ENCODE results near the gene SNRNP25.

The SNRNP25 gene

DNA sequence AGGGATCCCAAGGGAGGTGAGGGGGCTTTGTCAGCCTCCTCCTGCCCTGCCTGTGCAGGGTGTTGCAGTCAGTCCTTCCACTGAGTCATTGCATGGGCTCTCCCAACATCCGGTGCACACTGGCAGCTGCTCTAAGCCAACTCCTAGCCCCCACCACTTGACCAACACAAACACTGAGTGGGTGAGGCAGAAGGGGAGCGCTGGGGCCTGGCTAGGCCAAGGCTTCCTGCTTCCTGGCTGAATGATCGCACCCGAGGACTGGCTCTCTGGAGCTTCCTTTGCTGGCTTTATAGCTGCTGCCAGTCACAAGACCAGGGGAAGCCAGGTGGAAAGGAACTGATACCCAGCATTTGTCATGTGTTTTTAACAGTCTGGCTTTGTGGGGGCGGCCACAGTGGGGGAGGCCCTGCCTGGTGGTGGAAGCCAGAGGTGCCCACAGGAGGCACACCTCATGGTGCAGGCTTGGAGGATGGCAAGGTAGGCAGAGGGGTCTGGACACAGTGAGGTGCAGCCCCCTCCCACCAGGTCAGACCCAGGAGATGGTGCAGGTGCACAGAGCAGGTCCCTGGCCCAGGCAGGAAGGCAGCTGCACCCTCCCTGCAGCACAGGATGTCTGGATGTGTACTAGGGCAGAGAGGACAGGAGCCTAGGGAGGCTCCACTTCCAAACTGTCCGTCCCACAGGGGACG, 31.2 kb downstream of the SNRNP25 start:
- TF ChIP-seq CTCF (IDR thresholded peaks at IDR 0.05; ENCODE audit: insufficient read depth, low read length, missing control alignments) = no peak
- ChIA-PET POLR2A (interaction anchor here (0.6 to 2.2 kb wide), 6 partner anchors 9 to 128 kb away, joined by 3 to 10 read pairs (median 5); partner anchors contain the start of genes POLR3K and SNRNP25), CTCF (interaction anchor here (2.6 to 19.2 kb wide), 4 partner anchors 12 to 97 kb away, joined by 7 to 728 read pairs (median 60); partner anchors contain the start of genes MPG and RHBDF1)

GRCh38 chr16:85407-85782, 31.8 kb downstream of the SNRNP25 start:
- DNase-seq (ENCODE audit: low read depth, low spot score) = no peak
- ChIA-PET POLR2A (interaction anchor here (0.6 to 2.2 kb wide), 5 partner anchors 10 to 127 kb away, joined by 3 to 10 read pairs (median 6); no protein-coding TSS in a partner anchor), CTCF (interaction anchor here (2.6 to 19.2 kb wide), 4 partner anchors 11 to 97 kb away, joined by 7 to 728 read pairs (median 60); partner anchors contain the start of genes MPG and RHBDF1)
- no peak for TF ChIP-seq CTCF (IDR thresholded peaks at IDR 0.05; ENCODE audit: insufficient read depth, low read length, missing control alignments)
- no peak overlapping the region for H3K4me3 ChIP-seq (ENCODE audit: low read depth, low read length)

More for the DNA sequence above, 31.2 kb downstream of the SNRNP25 start:
- no peak overlapping the region for H3K4me3 ChIP-seq (ENCODE audit: low read depth, low read length)
- DNase-seq (ENCODE audit: low read depth, low spot score) = peak; percentile 70

GRCh38 chr16:85865-86264, 32.2 kb downstream of the SNRNP25 start:
- CTCF ChIA-PET = interaction anchor here (8.6 to 19.2 kb wide), 2 partner anchors 11 to 18 kb away, joined by 109 to 728 read pairs; partner anchors contain the start of genes MPG and RHBDF1
- POLR2A ChIA-PET = interaction anchor here (1.7 to 1.8 kb wide), 2 partner anchors 10 to 20 kb away, joined by 6 to 10 read pairs; no protein-coding TSS in a partner anchor
- no peak overlapping the region for H3K4me3 ChIP-seq (ENCODE audit: low read depth, low read length)
- TF ChIP-seq CTCF (IDR thresholded peaks at IDR 0.05; ENCODE audit: insufficient read depth, low read length, missing control alignments) = no peak
- no peak for DNase-seq (ENCODE audit: low read depth, low spot score)

- POLR2A ChIA-PET = no interaction called here
- CTCF ChIA-PET = interaction anchor here (2.1 to 19.2 kb wide), 3 partner anchors 10 to 20 kb away, joined by 8 to 728 read pairs (median 109); partner anchors contain the start of genes MPG and RHBDF1
- H3K4me3 ChIP-seq (ENCODE audit: low read depth, low read length) = no peak overlapping the region
- no peak for TF ChIP-seq CTCF (IDR thresholded peaks at IDR 0.05; ENCODE audit: insufficient read depth, low read length, missing control alignments)
- DNase-seq (ENCODE audit: low read depth, low spot score) = no peak
Measured at GRCh38 chr16:86483-86952, 32.9 kb downstream of the SNRNP25 start.

DNA sequence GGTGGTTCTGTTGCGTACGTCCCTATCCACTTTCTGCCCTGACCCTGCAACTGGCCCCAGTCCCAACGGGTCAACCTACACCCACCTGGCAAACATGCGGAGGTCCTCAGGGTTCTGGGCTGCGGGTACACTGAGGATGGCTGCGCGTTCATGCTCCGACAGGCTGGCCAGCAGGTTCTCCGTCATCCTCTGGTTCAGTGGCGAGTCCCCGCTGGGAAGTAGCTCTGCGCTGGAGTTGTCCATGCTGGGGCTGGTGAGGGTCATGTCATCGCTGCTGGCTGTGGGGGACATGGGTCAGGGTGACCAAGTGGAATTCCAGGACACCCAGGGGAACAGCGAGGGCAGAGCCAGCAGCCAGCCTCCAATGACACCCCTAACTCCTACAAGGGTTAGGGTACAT, 35.0 kb downstream of the SNRNP25 start:
- POLR2A ChIA-PET = no interaction called here
- no peak for DNase-seq (ENCODE audit: low read depth, low spot score)
- CTCF ChIA-PET = interaction anchor here (1.1 to 19.2 kb wide), 4 partner anchors 8 to 21 kb away, joined by 3 to 728 read pairs (median 58); partner anchors contain the start of genes MPG and RHBDF1
- TF ChIP-seq CTCF (IDR thresholded peaks at IDR 0.05; ENCODE audit: insufficient read depth, low read length, missing control alignments) = no peak
- H3K4me3 ChIP-seq (ENCODE audit: low read depth, low read length) = no peak overlapping the region
